ENCODE results near the gene SLC39A7.

SLC39A7 gene

DNA sequence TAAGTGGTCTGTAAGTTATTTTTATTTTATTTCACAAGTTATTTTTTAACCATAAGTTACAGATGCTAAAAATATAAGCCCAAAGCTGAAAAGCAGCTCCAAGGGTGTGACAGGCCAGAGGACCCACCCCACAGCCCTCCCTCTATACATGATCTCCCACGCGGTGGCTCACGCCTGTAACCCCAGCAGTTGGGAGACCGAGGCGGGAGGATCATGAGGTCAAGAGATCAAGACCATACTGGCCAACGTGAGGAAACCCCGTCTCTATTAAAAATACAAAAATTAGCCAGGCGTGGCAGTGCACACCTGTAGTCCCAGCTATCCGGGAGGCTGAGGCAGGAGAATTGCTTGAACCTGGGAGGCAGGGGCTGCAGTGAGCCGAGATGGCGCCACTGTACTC, 40.6 kb upstream of the SLC39A7 start:
- DNase-seq = no peak
- H3K4me3 ChIP-seq = no peak overlapping the region
- peaks cover 0 to 20% (median 14%) of the 10 kb centered on the region in 4 donors for H3K4me1 ChIP-seq
- TF ChIP-seq, protein P1, sequence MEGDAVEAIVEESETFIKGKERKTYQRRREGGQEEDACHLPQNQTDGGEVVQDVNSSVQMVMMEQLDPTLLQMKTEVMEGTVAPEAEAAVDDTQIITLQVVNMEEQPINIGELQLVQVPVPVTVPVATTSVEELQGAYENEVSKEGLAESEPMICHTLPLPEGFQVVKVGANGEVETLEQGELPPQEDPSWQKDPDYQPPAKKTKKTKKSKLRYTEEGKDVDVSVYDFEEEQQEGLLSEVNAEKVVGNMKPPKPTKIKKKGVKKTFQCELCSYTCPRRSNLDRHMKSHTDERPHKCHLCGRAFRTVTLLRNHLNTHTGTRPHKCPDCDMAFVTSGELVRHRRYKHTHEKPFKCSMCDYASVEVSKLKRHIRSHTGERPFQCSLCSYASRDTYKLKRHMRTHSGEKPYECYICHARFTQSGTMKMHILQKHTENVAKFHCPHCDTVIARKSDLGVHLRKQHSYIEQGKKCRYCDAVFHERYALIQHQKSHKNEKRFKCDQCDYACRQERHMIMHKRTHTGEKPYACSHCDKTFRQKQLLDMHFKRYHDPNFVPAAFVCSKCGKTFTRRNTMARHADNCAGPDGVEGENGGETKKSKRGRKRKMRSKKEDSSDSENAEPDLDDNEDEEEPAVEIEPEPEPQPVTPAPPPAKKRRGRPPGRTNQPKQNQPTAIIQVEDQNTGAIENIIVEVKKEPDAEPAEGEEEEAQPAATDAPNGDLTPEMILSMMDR (IDR thresholded peaks at IDR 0.05) = no peak
- no peak overlapping the region for H3K27ac ChIP-seq
- no peaks in the 10 kb centered on the region for H3K36me3 ChIP-seq
- no peaks in the 10 kb centered on the region for H3K9me3 ChIP-seq
- no peaks in the 10 kb centered on the region for H3K27me3 ChIP-seq
- intact Hi-C loops (cut with DNase I; ENCODE audit: low total_unique reads) = loop anchor here (5.0 kb wide), 2 partner anchors 37 to 87 kb away; no protein-coding TSS in a partner anchor

DNA sequence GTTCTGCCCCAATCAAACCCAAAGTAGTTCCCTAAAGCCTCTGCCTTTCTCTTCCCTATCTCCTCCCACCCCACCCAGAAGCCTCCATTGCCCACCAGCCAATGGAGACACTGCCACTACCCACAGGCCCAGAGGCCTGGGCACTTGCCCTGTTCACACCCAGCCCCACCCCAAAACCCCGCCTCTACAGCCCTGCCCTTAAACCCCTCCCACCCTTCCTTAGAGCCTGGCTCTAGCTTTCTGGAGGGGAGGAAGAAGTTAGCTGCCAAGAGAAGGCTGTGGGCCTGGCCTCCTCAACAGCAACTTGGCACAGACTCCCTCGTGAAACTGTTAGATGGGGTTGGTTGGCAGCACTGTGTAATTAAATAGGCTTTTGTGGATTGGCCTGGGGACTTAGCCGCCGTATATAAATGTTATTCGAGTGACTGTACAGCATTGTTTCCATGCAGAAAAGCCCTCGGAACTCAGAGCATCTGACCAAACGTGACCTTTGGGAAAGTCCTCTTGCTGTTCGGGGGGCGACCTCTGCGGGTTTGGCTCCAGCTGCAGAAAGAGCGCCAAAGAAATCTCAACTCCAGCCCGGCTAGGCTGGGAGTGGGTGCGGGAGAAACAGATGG, 39.8 kb upstream of the SLC39A7 start:
- Histone ChIP-seq H3K36me3 (no peaks in the 10 kb centered on the region), H3K9me3 (no peaks in the 10 kb centered on the region), H3K27me3 (no peaks in the 10 kb centered on the region), H3K27ac (peak overlapping the region; percentile 50 to 52), H3K4me3 (peak overlapping the region; percentile 45 to 61), H3K4me1 (peaks cover 0 to 20% (median 14%) of the 10 kb centered on the region in 4 donors)
- intact Hi-C loops (cut with DNase I; ENCODE audit: low total_unique reads) = loop anchor here (5.0 kb wide), 2 partner anchors 36 to 86 kb away; no protein-coding TSS in a partner anchor
- TF ChIP-seq, protein P1 (IDR thresholded peaks at IDR 0.05) = no peak
- DNase-seq = peak in 1 of 2 donors; percentile 42

DNA sequence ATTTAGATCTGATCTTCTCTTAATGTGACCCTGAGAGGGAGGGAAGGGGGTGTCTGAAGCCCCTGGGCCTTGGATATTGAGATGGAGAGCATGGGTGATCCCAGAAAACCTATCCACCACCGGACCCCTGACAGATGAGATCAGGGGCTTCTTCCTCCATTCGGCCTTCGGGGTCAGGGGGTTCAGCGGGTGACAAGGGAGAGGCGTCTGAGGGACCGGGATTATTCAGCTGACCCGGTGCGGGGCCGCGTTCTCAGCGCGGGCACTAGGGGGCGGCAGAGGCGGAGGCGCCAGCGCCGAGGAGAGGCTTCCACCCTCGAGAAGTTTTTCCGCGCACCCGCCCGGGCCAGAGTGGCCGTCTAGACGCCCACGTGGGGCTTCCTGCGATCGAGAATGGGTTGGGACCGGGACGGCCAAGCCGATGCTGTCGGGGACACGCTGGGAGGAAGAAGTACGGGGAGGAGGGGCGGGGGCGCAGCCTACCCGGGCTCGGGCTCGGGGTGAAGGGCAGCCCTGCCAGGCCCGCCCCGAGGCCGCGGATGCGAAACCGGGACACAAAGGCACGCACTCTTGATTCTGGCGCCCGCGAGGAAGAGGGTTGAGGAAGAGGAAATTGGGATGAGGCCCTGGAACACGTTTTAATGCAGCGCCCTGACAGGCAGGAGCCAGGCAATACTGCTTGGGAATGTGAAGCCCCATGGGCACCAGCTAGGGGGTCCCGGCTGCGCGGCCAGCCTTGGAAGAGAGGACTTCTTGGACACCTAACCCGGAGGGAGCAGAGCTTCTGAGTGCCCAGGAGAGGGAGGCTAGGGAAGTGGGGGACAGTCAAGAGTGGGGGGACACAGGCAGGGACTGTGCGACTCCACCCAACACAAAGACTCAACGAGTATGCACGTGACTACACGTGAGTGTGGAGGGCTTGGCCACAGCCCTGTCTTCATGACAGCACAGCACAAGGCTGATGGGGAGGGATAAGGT, 39.0 kb upstream of the SLC39A7 start:
- H3K36me3 ChIP-seq = no peaks in the 10 kb centered on the region
- DNase-seq = peak; percentile 77 to 89
- H3K4me3 ChIP-seq = peak overlapping the region; percentile 45 to 61
- TF ChIP-seq, protein P1 (IDR thresholded peaks at IDR 0.05) = peak; percentile 89 to 96
- peak overlapping the region; percentile 50 to 52 for H3K27ac ChIP-seq
- intact Hi-C loops (cut with DNase I; ENCODE audit: low total_unique reads) = loop anchor here (5.0 kb wide), 2 partner anchors 36 to 86 kb away; no protein-coding TSS in a partner anchor
- no peaks in the 10 kb centered on the region for H3K27me3 ChIP-seq
- H3K9me3 ChIP-seq = no peaks in the 10 kb centered on the region
- peaks cover 0 to 20% (median 14%) of the 10 kb centered on the region in 4 donors for H3K4me1 ChIP-seq

DNA sequence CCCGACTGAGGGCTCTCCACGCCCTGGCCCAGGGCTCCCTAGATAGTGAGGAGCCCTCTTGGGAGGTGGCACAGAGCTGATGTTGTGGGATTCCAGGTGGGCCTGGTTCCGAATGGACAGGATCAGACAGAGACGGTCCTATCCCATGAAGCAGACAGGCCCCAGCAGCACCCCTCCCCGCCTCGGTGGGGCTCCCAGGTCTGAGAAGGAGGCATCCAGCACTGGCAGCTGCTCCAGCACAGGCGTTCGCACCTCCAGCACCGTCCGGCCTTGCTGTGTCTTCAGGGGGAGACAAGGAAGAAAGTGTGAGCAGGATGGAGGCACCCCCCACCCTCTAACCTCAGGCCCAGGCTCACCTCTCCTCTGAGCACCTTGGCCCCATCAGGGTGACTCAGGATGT, 37.1 kb upstream of the SLC39A7 start:
- intact Hi-C loops (cut with DNase I; ENCODE audit: low total_unique reads) = loop anchor here (5.0 kb wide), 2 partner anchors 34 to 84 kb away; no protein-coding TSS in a partner anchor
- DNase-seq = no peak
- peaks cover 0 to 20% (median 14%) of the 10 kb centered on the region in 4 donors for H3K4me1 ChIP-seq

DNA sequence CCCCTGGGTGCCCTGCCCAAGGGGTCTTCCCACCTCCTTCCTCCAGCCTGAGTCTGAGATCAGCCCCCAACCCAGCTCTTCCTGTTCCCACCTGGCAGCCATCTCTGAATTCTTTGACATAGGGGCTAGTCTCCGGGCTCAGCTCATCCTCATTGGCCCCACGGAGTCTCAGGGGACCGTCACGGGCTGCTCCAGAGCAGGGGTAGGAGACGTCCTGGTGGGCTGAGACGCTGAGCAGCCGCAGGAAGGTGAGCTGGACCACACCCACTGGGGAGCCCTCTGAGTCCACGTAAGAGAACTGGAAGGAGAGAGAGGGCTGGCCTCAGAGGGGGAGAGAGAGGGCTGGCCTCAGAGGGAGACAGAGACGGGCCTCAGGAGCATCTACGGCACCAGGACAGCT, 36.5 kb upstream of the SLC39A7 start:
- Histone ChIP-seq H3K9me3 (no peaks in the 10 kb centered on the region), H3K4me3 (no peak overlapping the region), H3K36me3 (no peaks in the 10 kb centered on the region), H3K4me1 (peaks cover 0 to 20% (median 14%) of the 10 kb centered on the region in 4 donors), H3K27me3 (no peaks in the 10 kb centered on the region), H3K27ac (no peak overlapping the region)
- DNase-seq = no peak
- TF ChIP-seq, protein P1 (IDR thresholded peaks at IDR 0.05) = no peak
- intact Hi-C loops (cut with DNase I; ENCODE audit: low total_unique reads) = loop anchor here (5.0 kb wide), 2 partner anchors 33 to 83 kb away; no protein-coding TSS in a partner anchor

More for the DNA sequence above, 37.1 kb upstream of the SLC39A7 start:
- no peaks in the 10 kb centered on the region for H3K27me3 ChIP-seq
- H3K36me3 ChIP-seq = no peaks in the 10 kb centered on the region
- H3K27ac ChIP-seq = no peak overlapping the region
- TF ChIP-seq, protein P1 (IDR thresholded peaks at IDR 0.05) = no peak
- H3K9me3 ChIP-seq = no peaks in the 10 kb centered on the region
- H3K4me3 ChIP-seq = no peak overlapping the region
